GM19324 (cell line): ENCODE results near the gene FAM53C.
"Not testable (repeated sequence)": the region's sequence is repeated elsewhere in the genome, so short reads cannot be mapped to it uniquely, and the experiment has no call there.

Experiments
- ATAC-seq: cut with Tn5 transposase; IDR thresholded peaks from one replicate; pipeline ENCODE4 v1.9.1; 2021; ENCODE audit warnings: mild to moderate bottlenecking, moderate library complexity; ENCODE audit not compliant: unreplicated experiment, low FRiP score

FAM53C gene

GRCh38 chr5:138389332-138389731, 51.3 kb downstream of the FAM53C start:
- no peak for ATAC-seq

GRCh38 chr5:138389911-138390310, 51.8 kb downstream of the FAM53C start:
- ATAC-seq, result not testable (repeated sequence)

- ATAC-seq, result no peak
These were observed 53.9 kb downstream of the FAM53C start for GRCh38 chr5:138391859-138392386.
